ENCODE results near the gene NELFB. TPM values are rescaled to one million over a fixed set of nuclear protein-coding genes. Genes with fewer than 3 reads are reported as not detected.

Gene NELFB
- total RNA-seq, 1 experiment from 2014 or later = 71.7 TPM

DNA sequence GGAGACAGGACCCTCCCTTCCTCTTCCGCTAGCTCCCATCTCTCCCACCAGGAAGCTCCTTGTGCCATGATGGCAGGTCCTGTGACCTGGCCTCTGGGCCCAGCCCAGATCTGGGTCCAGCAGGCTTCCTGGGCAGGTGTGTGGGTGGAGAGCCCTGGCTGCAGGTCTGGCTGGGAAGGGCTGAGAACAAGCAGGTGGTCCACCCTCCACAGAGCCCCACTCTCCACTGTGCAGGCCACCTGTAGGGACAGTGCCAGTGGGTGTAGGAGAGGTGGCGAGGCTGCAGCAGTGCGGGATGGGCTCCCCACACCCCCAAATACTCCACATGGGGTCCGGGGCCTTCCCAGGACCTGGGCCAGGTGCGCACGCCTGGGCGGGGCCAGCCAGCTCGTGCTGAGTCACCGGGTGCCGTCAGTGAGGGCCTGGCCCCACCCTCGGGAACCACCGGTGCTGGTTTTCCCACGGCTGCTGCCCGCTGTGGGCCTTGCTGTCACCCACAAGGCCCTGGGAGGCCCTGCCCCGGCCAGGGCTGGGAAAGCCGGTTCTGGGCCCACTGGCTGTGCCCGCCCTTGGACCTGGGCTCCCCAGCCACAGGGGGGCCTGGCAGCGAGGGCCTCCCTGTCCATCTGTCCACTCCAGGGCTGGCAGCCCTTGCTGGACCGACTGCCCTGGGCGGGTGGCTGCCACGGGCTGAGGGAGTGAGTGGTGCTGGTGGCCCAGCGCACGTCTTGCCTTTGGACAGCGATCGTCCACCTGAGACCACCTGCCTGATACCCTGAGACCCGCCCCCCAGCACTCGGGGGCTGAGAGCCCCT, 56.3 kb downstream of the NELFB start:
- Histone ChIP-seq H3K9ac (ENCODE audit: extremely low read depth, insufficient read length, low read length) (no peak overlapping the region), H3K14ac (ENCODE audit: insufficient read depth, low read length) (no peak overlapping the region), H3K79me2 (ENCODE audit: insufficient read depth, low read length) (no peaks in the 10 kb centered on the region), H3K18ac (ENCODE audit: insufficient read length, low read depth, low read length) (no peak overlapping the region), H3T11ph (ENCODE audit: low read length) (no peak overlapping the region), H2AFZ (ENCODE audit: low read length) (no peak overlapping the region), H2AK5ac (ENCODE audit: insufficient read length, low read length) (no peak overlapping the region), H3K9me3 (ENCODE audit: control insufficient read depth, low read depth, low read length) (no peaks in the 10 kb centered on the region), H4K8ac (replicated peaks; ENCODE audit: insufficient read length, low read depth, low read length) (no peak overlapping the region), H3K27me3 (ENCODE audit: insufficient read depth, low read length) (no peaks in the 10 kb centered on the region), H4K20me1 (ENCODE audit: control insufficient read depth, insufficient read depth, insufficient read length) (no peaks in the 10 kb centered on the region), H2BK12ac (ENCODE audit: insufficient read length, low read depth, low read length) (no peak overlapping the region), H3K56ac (ENCODE audit: insufficient read length, low read depth, low read length) (no peak overlapping the region), H3K79me1 (ENCODE audit: insufficient read depth, low read depth, low read length, poor library complexity, severe bottlenecking) (no peaks in the 10 kb centered on the region), H4K91ac (ENCODE audit: insufficient read length, low read depth, low read length) (no peak overlapping the region), H2BK15ac (ENCODE audit: low read depth, low read length) (no peak overlapping the region), H2BK5ac (ENCODE audit: insufficient read length, low read length) (no peak overlapping the region), H3K23me2 (ENCODE audit: insufficient read length, low read depth, low read length, poor library complexity, severe bottlenecking) (no peaks in the 10 kb centered on the region), H3K4me1 (ENCODE audit: insufficient read depth, low read length) (no peaks in the 10 kb centered on the region; the same call in 1 of the 2 replicates), H3K4me2 (ENCODE audit: insufficient read depth, insufficient read length, low read length) (no peak overlapping the region), H2BK120ac (ENCODE audit: low read depth, low read length, poor library complexity, severe bottlenecking) (no peak overlapping the region), H3K23ac (ENCODE audit: insufficient read length, low read depth, low read length) (no peak overlapping the region), H2BK20ac (ENCODE audit: low read depth, low read length, poor library complexity, severe bottlenecking) (no peak overlapping the region), H3K4ac (ENCODE audit: low read depth, low read length) (no peak overlapping the region), H4K5ac (ENCODE audit: insufficient read length, low read depth, low read length) (no peak overlapping the region), H3K27ac (ENCODE audit: insufficient read length, low read depth, low read length) (no peak overlapping the region)
- H3K4me1 Mint-ChIP-seq = peaks cover 6 to 20% of the 10 kb centered on the region in 2 experiments; a peak in 3 of 4 replicates
- H3K9me3 Mint-ChIP-seq = no peaks in the 10 kb centered on the region
- H3K4me3 Mint-ChIP-seq = no peak overlapping the region
- H3K27me3 Mint-ChIP-seq (ENCODE audit: low read depth) = no peaks in the 10 kb centered on the region; the same call in 1 of the 2 replicates
- TF ChIP-seq, protein P1, sequence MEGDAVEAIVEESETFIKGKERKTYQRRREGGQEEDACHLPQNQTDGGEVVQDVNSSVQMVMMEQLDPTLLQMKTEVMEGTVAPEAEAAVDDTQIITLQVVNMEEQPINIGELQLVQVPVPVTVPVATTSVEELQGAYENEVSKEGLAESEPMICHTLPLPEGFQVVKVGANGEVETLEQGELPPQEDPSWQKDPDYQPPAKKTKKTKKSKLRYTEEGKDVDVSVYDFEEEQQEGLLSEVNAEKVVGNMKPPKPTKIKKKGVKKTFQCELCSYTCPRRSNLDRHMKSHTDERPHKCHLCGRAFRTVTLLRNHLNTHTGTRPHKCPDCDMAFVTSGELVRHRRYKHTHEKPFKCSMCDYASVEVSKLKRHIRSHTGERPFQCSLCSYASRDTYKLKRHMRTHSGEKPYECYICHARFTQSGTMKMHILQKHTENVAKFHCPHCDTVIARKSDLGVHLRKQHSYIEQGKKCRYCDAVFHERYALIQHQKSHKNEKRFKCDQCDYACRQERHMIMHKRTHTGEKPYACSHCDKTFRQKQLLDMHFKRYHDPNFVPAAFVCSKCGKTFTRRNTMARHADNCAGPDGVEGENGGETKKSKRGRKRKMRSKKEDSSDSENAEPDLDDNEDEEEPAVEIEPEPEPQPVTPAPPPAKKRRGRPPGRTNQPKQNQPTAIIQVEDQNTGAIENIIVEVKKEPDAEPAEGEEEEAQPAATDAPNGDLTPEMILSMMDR (conservative IDR thresholded peaks at IDR 0.05) = no peak
- DNase-seq = peak; percentile 65
- WGBS (ENCODE audit: extremely low coverage, insufficient read length, low lambda C conversion rate) = no CpG with 5 or more reads among the region's 27 CpGs
- H3K36me3 Mint-ChIP-seq (ENCODE audit: insufficient read depth in 1 of 3, low read depth in 3 of 3) = no peaks in the 10 kb centered on the region
- H3K27ac Mint-ChIP-seq = no peak overlapping the region; a peak in 1 of 7 replicates

Measured in H9 (cell line).